T-helper 1 cell (primary cell): ENCODE results near the gene MXRA8.
"Not testable (repeated sequence)": the region's sequence is repeated elsewhere in the genome, so short reads cannot be mapped to it uniquely, and the experiment has no call there.

Experiments
- DNase-seq, 5 donors: peaks; one replicate each; pipeline ENCODE4 v3.0.0-alpha.2; 2012 to 2020
- total RNA-seq, 4 donors: gene quantifications; one replicate each; lab custom pipeline; 2026; lab: John Stamatoyannopoulos, UW

Gene MXRA8, protein sequence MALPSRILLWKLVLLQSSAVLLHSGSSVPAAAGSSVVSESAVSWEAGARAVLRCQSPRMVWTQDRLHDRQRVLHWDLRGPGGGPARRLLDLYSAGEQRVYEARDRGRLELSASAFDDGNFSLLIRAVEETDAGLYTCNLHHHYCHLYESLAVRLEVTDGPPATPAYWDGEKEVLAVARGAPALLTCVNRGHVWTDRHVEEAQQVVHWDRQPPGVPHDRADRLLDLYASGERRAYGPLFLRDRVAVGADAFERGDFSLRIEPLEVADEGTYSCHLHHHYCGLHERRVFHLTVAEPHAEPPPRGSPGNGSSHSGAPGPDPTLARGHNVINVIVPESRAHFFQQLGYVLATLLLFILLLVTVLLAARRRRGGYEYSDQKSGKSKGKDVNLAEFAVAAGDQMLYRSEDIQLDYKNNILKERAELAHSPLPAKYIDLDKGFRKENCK
- 0 to 0.15 (median 0.10) reads per million in 4 donors for total RNA-seq

DNA sequence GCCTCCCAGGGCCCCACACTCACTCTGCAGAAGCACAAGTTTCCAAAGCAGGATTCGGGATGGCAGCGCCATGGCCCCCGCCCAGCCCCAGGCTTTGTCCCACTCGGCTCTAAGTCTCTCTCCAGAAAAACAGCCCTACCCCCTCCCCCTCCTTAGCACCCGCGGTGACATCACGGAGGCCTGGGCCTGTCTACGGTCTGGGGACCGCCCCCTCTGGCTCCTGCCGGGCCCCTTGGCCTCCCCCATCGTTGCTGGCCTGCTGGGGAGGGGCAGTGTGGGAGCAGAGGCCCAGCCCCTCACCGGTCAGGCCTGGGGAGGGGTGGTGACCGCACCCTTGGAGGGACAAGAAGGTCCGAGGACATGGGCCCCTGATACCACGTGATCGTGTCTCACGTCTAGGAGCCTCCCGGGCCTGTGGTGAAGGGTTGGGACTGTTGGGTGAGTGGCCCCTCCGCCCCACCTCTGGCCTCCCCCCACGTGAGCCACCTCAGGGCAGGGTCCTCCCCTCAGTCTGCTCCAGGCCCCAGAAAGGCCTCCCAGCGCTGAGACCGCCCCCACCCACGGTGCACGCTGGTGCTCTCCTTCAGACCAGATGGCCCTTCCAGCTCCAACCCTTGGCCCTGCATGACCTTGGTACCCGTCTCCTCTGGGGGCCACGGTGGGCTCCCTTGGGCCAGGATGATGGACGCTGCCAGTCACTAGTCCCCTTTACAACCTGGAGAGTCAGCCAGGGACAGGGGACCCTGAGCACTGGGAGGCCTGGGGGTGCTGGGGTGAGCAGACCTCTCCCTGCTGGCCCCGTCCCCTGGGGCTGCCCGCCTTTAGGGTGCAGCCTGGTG is at the start of gene MXRA8:
TSS of gene MXRA8 (minus strand) at position 123 of the 839 bp plus-strand sequence. CDS start at position 72, 51 bp downstream.
- peak in 1 of 5 donors; percentile 11 for DNase-seq

DNA sequence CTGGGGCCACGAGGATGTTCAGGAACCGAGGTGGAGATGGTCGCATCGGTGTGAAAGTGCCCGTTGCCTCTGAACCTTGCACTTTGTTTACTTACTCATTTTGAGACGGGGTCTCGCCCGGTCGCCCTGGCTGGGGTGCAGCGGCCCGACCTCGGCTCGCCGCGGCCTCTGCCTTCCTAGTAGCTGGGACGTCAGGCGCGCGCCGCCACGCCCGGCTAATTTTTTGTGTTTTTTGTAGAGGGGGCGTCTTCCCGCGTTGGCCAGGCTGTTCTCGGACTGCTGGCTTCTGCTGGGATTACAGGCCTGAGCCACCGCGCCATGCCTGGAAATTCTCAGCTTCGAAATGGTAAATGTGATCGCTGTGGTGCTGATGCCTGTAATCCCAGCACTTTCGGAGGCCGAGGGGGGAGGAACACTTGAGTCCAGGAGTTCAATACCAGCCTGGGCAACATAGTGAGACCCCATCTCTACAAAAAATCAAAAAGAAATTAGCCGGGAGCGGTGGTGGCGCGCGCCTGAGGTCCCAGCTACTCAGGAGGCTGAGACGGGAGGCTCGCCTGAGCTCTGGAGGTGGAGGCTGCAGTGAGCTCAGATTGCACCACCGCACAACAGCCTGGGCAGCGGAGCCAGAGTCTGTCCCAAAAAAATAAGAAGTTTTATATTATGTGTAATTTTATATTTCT is 49.4 kb upstream of the MXRA8 start:
- peak in 1 of 5 donors; percentile 23 for DNase-seq

DNA sequence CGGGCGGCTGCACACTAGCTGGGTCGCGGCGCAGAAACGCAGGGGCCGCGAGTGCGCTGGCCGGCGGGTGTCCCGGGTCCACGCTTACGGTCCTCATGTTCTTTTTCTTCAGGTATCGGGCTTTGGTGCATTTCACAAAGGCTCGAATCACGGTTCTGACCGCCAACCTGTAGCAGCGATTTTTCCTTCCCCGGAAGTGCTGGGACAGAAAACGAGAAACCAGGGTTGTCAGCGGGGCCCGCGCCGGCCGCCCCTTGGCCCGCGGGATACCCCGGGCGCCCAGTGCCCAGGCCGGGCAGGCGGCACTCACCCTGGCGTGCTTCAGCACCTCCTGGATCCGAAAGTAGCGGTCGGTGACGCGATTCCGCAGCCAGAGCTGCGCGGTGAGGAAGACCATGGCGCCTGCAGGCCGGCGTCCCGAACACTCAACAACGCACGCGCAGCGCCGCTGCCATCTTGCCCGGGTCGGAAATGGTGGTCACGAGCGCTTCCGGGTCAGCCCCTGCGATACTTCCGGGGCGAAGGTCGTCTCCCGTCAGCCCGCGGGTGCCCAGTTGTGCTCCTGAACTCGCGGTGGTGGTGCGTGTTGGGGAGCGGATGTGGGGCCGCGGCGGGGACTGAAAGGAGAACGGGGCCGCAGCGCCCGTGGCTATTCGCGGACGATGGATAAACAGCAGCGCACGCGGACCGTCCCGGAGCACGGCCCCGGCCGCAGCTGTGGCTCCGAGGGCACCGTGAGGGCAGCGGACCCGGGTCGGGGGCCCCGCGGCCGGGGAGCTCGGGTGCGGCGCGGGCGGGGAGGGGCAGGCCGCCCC is 48.7 kb upstream of the MXRA8 start, which contains the start of gene MRPL20:
TSS of gene MRPL20 (minus strand) at position 473 of the 815 bp plus-strand sequence. CDS start at position 397, 76 bp downstream.
- peak; percentile 92 to 97 (median 95) for DNase-seq

DNA sequence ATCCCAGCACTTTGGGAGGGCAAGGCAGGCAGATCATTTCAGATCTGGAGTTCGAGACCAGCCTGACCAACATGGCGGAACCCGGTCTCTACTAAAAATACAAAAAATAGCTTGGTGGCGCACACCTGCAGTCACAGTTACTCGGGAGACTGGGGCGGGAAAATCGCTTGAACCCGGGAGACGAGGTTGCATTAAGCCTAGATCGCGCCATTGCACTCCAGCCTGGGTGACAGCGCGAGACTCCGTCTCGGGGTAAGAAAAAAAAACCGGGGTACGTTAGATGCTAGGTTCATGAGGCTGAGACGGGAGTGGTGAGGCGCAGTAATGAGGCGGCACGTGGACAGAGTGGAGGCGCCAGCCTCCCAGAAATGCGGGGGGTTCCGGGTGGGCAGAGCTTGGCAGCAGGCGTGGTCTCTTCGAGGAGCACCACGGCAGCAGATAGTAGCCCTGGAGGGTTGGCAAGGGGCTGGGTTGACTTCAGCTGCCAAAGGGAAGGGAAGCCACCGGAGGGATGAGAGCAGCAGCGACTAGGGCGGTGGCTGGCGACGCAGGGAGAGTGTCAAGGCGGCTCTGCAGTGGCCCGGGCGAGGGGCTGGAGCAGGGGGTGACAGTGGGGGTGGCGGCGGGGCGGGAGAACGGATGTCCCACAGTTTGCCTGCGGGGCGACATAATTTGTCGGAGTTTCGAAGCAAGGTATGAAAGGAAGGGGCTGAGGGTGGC is 47.9 kb upstream of the MXRA8 start:
- no peak for DNase-seq

DNA sequence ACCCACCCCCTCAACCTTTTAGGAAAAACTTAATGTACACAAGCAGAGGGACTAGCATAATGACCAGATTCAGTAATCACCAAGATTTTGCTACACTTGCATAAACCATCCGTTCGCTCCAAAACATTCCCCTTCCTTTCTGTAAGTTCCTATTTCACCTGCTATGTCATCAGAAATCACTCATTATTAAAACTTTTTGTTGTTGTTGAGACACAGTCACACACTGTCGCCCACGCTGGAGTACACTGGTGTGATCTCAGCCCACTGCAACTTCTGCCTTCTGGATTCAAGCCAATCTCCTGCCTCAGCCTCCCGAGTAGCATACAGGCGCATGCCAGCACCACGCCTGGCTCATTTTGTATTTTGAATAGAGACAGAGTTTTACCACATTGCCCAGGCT is 45.3 kb upstream of the MXRA8 start:
- no peak for DNase-seq

DNA sequence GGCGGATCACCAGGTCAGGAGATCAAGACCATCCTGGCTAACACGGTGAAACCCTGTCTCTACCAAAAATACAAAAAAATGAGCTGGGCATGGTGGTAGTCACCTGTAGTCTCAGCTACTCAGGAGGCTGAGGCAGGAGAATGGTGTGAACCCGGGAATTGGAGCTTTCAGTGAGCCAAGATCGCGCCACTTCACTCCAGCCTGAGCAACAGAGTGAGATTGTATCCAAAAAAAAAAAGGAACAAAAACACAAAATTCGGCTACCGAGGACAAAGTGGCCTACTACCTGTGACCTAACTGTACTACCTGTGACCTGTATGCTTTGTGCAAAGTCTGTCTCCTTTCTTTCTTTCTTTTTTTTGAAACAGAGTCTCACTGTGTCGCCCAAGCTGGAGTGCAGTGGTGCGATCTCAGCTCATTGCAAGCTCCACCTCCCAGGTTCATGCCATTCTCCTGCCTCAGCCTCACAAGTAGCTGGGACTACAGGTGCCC is 44.6 kb upstream of the MXRA8 start:
- DNase-seq, result not testable (repeated sequence)

DNA sequence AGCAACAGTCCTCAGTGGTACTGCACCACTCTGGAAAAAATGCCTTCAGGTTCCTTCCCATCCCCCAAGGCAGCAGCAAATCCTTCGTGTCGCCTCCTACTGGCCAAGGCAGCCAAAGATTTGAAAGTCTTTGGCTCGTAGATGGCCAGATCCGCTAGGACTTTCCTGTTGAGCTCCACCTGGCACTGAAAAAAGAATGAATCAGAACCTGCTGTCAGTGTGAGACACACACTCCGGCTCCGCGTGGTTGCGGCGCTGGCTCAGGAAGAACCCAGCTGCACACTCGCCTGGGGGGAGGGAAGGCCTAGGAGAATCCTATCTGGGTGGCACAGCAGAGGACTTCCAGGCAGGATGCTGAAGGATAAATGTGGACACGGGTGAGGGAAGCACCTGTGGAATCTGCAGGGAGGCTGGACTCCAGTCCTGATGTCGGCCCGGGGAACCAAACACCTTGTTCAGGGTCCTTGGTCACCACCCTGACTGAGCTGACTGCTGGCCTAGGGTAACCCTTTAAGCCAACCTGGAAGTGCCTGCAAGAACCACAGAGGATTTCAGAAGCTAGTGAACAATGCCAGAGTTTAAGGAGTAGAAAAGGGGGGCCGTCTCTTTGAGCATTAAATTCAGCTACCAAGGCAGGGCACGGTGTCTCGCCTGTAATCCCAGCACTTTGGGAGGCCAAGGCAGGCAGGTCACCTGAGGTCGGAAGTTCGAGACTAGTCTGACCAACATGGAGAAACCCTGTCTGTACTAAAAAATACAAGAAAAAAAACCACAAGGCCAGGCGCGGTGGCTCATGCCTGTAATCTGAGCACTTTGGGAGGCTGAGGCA is 43.9 kb upstream of the MXRA8 start:
- peak in 1 of 5 donors; percentile 24 for DNase-seq

DNA sequence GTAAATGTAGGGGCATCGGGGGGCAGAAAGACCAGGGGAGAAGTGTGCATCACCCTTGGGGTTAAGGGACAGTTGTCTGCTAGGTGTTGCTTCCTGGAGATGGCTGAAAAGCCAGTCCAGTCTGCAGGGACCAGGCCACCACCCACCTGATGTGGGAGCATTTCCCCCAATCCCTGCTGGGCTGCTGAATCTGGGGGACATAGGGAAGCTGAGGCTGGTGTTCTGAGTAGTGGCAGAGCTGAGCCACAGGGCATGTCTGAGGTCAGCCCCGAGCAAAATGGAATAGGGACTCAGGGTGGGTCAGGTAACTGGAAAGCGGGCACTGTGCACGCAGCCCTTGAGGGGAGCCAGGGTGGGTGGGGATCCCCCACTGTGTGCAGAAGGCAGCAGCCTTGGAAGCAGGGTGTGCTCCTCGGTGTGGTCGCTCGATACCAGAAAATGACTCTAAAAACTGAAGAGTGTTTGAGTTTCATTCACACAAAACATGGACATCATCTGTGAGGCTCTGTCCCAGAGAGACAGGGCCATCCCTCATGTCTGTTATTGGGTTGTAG is 43.2 kb upstream of the MXRA8 start:
- DNase-seq, result no peak

DNA sequence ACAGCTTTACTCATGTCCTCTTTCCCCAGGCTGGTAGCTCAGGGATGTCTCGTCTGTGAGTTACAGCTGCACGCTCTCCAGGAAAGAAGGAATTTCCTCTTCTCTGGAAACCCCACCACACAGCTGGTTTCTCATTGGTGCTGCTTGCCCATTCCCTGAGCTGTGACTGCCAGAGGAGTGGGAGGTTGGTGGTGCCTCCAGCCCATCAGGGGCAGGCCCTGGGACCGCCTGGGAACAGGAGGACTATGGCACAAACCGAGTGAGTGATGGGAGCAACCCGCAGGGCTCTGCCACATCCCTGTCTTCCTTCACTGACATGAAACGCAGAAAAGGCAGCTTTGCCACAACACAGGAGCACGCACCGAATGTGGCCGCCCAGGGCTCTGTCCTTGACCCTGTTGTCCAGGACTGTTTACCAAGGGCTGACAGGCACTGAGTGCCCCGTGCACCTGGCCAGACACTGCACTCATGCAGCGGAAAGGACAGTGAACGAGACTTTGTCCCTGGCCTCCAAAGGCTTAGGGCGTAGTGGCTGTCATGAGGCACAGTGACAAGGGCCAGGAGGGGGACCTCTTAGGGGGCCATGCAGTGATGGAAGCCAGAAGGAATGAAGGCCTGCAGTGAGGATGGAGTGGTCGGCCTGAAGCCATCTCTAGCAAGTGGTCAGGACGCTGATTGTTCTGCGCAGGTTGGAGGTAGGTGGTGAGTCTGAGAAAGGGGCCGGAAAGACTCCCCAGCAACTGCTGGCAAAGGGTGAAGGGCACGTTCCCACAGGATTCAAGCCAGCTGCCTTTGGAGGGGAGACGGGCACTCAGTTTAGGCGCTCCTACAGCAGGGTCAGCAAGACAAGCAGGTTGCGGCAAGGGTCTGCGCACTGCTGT is 42.5 kb upstream of the MXRA8 start:
- no peak for DNase-seq

DNA sequence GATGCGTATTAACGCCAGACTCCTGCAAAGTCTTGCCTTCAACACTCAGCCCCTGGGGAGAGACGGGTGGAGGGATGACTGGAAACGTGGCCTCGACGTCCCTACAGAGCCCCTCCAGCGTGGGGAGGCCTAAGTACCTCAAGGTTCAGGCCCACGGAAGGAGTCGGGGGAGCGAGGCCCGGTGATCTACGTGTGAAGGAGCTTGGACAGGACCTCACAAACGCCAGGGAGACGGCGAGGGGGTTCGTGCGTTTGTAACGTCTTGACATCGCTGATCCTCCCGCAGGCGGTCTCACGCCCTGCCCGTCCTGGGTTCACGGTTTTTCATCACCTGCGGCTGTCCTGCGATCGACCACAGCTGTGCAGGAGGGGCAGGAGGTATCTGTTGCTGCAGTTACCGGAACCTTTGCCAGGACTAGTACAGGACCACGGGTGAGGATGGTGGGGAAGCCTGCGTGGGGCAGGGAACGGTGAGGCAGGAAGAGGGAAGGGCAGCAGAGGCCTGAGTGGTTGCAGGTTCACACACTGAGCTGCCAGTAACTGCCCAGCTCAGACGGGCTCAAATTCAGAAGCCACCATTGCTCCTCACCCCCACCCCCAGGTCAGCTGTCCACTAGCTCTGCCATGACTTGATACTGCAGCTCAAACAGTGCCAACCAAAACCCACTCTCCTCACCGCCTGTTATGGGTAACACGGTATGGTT is 41.7 kb upstream of the MXRA8 start:
- DNase-seq, result no peak

DNA sequence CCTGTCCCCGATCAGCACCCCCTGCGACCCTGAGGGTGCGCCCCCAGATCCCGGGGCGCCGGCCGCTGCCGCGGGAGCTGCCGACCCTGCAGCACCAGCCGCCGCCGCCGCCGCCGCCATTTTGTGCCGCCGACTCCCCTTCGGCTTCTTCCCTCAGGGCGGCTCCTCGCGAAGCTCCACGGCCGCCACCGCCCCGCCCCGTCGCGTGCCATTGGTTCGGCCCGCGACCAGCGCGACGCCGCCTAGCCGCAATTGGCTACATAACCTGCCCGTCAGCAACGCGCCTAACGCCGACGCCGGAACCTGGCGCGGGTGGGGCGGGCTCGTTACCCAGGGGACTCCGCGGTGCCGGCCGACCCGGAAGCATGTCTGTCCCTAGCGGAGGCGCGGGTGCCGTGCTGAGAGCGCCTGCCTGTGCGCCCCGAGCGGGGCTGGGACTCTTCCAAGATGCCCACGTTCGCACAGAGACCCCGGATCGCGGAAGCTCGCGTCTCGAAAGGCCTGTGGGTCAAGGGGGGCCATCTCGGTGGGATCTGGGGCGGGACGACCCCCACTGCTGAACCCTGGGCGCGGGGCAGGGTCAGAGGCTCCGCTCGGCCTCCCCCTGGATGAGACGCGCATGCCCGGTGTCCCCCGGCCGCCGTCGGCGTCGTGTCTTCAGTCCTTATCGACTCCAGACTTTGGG is 41.0 kb upstream of the MXRA8 start, which contains the start of gene CCNL2:
TSS of gene CCNL2 (minus strand) at position 149 of the 685 bp plus-strand sequence. CDS start at position 120, 29 bp downstream.
- DNase-seq, result peak; percentile 98 to 100 (median 99)

DNA sequence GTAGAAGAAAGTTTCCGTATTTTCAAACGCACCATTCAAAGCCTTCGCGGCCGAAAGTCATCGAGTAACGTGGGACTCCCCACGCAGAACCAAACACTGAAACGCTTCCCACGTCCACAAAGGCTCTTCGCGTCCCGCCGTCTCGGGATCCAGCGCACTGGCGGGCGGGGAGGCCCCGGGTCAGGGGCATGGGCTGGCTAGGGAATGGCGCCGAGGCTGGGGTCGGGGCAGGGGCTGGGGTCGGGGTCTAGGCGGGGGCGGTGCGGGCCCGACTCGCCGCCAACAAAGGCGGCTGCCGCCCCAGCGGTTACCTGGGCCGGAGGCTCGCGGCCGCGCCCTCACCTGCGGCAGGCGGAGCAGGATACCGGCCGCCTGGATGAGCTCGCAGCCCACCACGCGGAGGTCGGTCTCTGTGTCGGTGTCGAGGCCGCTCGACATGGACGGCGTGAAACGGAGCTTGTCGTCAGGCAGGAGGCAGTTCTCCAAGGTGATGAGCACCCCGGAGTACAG is 40.4 kb upstream of the MXRA8 start:
- peak in 1 of 5 donors; percentile 24 for DNase-seq

DNA sequence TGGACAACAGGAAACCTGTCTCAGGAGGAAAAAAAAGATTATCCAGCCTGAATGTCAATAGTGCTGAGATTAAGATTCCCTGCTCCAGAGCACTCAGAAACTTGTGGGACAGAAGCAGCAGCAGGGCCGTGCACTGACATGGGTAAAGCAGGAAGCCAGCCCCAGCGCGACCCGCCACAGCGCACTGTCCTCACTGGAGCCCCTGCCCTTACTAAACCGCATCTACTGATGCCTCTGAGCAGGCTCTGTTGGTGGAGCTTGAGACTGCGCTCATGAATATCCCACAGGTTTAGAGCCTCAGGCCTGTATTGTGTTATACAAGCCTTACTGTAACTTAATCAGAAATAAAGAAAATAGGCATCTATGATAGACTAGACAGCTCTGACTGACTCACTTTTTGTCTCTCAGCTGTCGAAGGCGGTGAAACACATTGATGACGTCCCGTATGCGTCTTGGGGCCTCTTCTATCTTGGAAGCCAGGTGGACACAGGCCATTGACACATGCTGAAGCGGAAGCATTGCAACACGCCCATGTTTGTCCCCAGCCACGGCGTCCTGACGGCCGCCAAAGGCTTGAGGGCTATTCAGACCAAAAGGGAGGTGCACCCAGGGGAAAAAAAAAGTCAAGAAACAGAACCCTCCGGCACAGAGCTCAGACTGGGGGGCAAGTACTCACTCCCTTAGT is 39.6 kb upstream of the MXRA8 start:
- DNase-seq, result no peak

DNA sequence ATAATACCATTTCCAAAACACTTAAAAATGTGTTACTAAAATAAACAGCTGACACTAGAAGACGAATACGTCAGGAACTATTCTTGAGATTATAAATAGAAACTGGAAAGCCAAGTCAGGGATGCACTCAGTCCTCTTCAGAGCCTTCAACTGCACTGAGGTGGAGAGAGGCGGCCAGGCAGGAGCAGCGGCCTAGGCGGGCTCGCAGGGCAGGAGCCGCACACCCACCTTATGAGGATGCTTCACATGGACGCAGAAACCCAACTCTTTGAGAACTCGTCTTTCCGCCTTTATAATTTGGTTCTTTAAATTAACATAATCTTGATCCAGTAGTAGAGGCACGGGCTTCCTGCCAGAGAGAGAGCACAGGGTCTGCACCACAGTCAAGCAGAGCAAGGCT is 36.8 kb upstream of the MXRA8 start:
- no peak for DNase-seq

DNA sequence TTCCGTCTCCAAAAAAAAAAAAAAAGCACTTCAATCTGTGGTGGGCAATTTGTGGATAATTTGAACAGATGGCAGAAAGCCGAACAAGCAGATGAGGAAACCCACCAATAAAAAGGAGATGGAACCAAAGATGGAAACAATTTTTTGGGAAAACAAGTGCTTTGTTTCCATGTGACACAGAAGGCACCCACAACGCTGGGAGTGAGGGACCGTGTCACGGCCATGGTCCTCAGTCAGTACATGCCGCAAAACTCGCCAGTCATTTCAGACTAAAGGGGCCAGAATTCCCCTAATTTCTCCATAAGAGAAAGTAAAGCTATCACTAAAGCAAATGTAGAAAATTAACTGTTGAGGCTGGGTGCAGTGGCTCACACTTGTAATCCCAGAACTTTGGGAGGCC is 35.8 kb upstream of the MXRA8 start:
- DNase-seq, result no peak

DNA sequence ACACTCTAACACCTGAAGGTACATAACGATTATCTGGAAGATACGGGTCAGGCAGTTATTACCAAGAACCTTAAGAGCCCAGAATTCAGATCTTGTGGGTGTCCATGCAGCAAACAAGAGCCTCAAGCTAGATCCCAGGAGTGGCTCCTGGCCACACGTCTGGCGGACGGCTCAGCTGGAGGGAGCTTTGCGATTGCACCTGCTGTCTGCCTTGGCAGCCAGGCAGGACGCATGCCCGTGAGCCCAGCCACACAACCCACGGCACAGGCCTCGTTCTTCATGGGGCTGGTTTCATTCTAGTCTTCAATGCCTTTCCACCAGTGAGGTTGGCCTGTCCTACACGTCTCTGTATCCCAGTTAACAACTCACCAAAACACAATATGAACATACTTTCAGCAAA is 35.1 kb upstream of the MXRA8 start:
- DNase-seq, result no peak
